ENCODE data around the gene MTIF2.
A peak's percentile ranks its signal among the peaks of the same experiment; 100 is the strongest.
"Not testable (repeated sequence)": the region's sequence is repeated elsewhere in the genome, so short reads cannot be mapped to it uniquely, and the experiment has no call there.

Gene MTIF2

DNA sequence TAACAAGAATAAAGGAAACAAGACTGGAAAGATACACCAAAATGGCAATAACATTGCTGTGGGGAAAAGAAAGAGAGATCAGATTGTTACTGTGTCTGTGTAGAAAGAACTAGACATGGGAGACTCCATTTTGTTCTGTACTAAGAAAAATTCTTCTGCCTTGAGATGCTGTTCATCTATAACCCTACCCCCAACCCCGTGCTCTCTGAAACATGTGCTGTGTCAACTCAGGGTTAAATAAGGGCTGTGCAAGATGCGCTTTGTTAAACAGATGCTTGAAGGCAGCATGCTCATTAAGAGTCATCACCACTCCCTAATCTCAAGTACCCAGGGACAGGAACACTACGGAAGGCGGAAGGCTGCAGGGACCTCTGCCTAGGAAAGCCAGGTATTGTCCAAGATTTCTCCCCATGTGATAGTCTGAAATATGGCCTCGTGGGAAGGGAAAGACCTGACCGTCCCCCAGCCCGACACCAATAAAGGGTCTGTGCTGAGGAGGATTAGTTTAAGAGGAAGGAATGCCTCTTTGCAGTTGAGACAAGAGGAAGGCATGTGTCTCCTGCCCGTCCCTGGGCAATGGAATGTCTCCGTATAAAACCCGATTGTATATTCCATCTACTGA is 10.3 kb upstream of the MTIF2 start:
- not testable (repeated sequence) for H3K9ac ChIP-seq (ENCODE audit: low read depth, low read length); H3K4me3 ChIP-seq (ENCODE audit: low read length); H3K4me2 ChIP-seq (ENCODE audit: low read length); H3K9me3 ChIP-seq (replicated peaks; ENCODE audit: low read length); H3K4me1 ChIP-seq (ENCODE audit: control insufficient read depth, insufficient read depth, low read length); H3K36me3 ChIP-seq (ENCODE audit: insufficient read depth, low read length); H3K27me3 ChIP-seq (ENCODE audit: control insufficient read depth, insufficient read depth, low read length)

DNA sequence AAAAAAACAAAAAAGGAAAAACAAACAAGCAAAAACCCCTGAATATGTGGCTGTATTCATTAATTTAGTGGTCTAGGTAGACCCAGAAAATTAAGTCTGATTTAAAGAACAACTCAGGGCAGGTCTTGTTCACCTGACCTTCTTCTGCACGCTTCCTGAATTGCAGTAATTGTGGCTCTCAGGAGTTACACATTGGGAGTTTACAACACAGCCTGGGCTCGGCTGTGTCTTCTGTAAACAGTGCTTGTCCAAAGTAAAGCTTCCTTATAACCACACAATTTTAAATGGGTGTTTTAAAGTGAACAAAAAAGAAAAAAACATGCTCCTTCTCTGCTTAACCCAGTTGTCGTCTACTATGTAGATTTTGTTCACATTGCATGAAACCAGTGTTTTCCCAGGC is 8.3 kb upstream of the MTIF2 start:
- no peaks in the 10 kb centered on the region for H3K9me3 ChIP-seq (replicated peaks; ENCODE audit: low read length)
- H3K4me3 ChIP-seq (ENCODE audit: low read length) = no peak overlapping the region

GRCh38 chr2:55274346-55274745 is 5.3 kb upstream of the MTIF2 start:
- H3K9ac ChIP-seq (ENCODE audit: low read depth, low read length); H3K4me2 ChIP-seq (ENCODE audit: low read length); H3K4me1 ChIP-seq (ENCODE audit: control insufficient read depth, insufficient read depth, low read length); H3K9me3 ChIP-seq (replicated peaks; ENCODE audit: low read length); H3K27me3 ChIP-seq (ENCODE audit: control insufficient read depth, insufficient read depth, low read length); H3K4me3 ChIP-seq (ENCODE audit: low read length); H3K36me3 ChIP-seq (ENCODE audit: insufficient read depth, low read length): not testable (repeated sequence)

More for the DNA sequence above, 8.3 kb upstream of the MTIF2 start:
- H3K4me2 ChIP-seq (ENCODE audit: low read length) = no peak overlapping the region
- H3K9ac ChIP-seq (ENCODE audit: low read depth, low read length) = no peak overlapping the region
- H3K4me1 ChIP-seq (ENCODE audit: control insufficient read depth, insufficient read depth, low read length) = peaks cover 5% of the 10 kb centered on the region
- H3K36me3 ChIP-seq (ENCODE audit: insufficient read depth, low read length) = no peaks in the 10 kb centered on the region
- H3K27me3 ChIP-seq (ENCODE audit: control insufficient read depth, insufficient read depth, low read length) = no peaks in the 10 kb centered on the region

GRCh38 chr2:55269645-55269990 is 587 bp upstream of the MTIF2 start:
- Histone ChIP-seq H3K4me3 (ENCODE audit: low read length) (peak overlapping the region; percentile 86), H3K4me2 (ENCODE audit: low read length) (peak overlapping the region; percentile 86), H3K9me3 (replicated peaks; ENCODE audit: low read length) (no peaks in the 10 kb centered on the region), H3K4me1 (ENCODE audit: control insufficient read depth, insufficient read depth, low read length) (peaks cover 10% of the 10 kb centered on the region), H3K9ac (ENCODE audit: low read depth, low read length) (peak overlapping the region; percentile 86), H3K36me3 (ENCODE audit: insufficient read depth, low read length) (peaks cover 7% of the 10 kb centered on the region), H3K27me3 (ENCODE audit: control insufficient read depth, insufficient read depth, low read length) (no peaks in the 10 kb centered on the region)

DNA sequence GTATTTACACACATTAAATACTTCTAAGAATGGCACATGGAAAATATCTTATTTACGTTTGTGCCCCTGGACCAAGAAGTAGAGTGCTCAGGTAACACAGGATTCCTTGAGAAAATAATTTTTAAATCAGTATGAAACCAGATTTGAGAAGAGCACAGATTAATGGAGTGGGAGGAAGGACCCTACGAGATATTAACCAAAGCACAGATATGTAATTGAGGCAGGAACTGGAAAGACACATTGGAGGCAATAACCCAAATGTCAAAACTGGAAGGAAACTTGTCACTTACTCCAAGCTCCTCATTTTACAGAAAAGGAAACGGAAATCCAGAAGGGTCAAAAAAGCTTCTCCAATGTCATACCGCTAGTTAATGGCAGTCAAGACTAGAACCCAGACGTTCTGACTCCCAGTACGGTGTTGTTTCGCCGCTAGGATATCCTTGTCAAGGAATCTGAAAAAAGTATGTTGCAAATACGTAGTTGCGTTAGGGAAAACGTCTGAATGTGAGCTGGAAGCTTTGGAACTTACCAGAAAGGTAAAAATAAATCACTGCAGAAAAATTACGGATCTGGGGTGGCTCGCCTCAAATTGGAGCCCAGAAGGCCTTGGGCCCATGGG is 634 bp downstream of the MTIF2 start:
- Histone ChIP-seq H3K4me1 (ENCODE audit: control insufficient read depth, insufficient read depth, low read length) (peaks cover 10% of the 10 kb centered on the region), H3K27me3 (ENCODE audit: control insufficient read depth, insufficient read depth, low read length) (no peaks in the 10 kb centered on the region), H3K4me3 (ENCODE audit: low read length) (peak overlapping the region; percentile 86), H3K4me2 (ENCODE audit: low read length) (peak overlapping the region; percentile 86), H3K36me3 (ENCODE audit: insufficient read depth, low read length) (peaks cover 16% of the 10 kb centered on the region), H3K9ac (ENCODE audit: low read depth, low read length) (peak overlapping the region; percentile 86), H3K9me3 (replicated peaks; ENCODE audit: low read length) (no peaks in the 10 kb centered on the region)

DNA sequence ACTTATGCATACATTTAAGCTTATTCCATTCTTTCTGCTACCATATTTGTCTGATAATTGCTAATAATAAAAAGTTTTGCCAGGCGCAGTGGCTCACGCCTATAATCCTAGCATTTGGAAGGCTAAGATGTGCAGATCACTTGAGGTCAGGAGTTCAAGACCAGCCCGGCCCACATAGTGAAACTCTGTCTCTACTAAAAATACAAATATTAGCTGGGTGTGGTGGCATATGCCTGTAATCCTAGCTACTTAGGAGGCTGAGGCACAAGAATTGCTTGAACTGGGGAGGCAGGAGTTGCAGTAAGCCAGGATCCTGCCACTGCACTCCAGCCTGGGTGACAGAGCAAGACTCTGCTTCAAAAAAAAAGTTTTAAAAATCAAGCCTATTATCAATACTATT is 9.4 kb downstream of the MTIF2 start:
- H3K9ac ChIP-seq (ENCODE audit: low read depth, low read length); H3K27me3 ChIP-seq (ENCODE audit: control insufficient read depth, insufficient read depth, low read length); H3K4me1 ChIP-seq (ENCODE audit: control insufficient read depth, insufficient read depth, low read length); H3K4me2 ChIP-seq (ENCODE audit: low read length); H3K4me3 ChIP-seq (ENCODE audit: low read length); H3K9me3 ChIP-seq (replicated peaks; ENCODE audit: low read length): not testable (repeated sequence)
- H3K36me3 ChIP-seq (ENCODE audit: insufficient read depth, low read length) = peaks cover 29% of the 10 kb centered on the region

GRCh38 chr2:55252832-55253231 is 16.2 kb downstream of the MTIF2 start:
- no peak overlapping the region for H3K9ac ChIP-seq (ENCODE audit: low read depth, low read length)
- no peaks in the 10 kb centered on the region for H3K27me3 ChIP-seq (ENCODE audit: control insufficient read depth, insufficient read depth, low read length)
- no peaks in the 10 kb centered on the region for H3K4me1 ChIP-seq (ENCODE audit: control insufficient read depth, insufficient read depth, low read length)
- H3K9me3 ChIP-seq (replicated peaks; ENCODE audit: low read length) = no peaks in the 10 kb centered on the region
- no peak overlapping the region for H3K4me2 ChIP-seq (ENCODE audit: low read length)
- peaks cover 41% of the 10 kb centered on the region for H3K36me3 ChIP-seq (ENCODE audit: insufficient read depth, low read length)
- H3K4me3 ChIP-seq (ENCODE audit: low read length) = no peak overlapping the region

GRCh38 chr2:55247025-55247424 is 22.0 kb downstream of the MTIF2 start:
- Histone ChIP-seq H3K4me1 (ENCODE audit: control insufficient read depth, insufficient read depth, low read length) (no peaks in the 10 kb centered on the region), H3K9ac (ENCODE audit: low read depth, low read length) (no peak overlapping the region), H3K27me3 (ENCODE audit: control insufficient read depth, insufficient read depth, low read length) (no peaks in the 10 kb centered on the region), H3K4me3 (ENCODE audit: low read length) (no peak overlapping the region), H3K9me3 (replicated peaks; ENCODE audit: low read length) (no peaks in the 10 kb centered on the region), H3K4me2 (ENCODE audit: low read length) (no peak overlapping the region), H3K36me3 (ENCODE audit: insufficient read depth, low read length) (peaks cover 45% of the 10 kb centered on the region)

DNA sequence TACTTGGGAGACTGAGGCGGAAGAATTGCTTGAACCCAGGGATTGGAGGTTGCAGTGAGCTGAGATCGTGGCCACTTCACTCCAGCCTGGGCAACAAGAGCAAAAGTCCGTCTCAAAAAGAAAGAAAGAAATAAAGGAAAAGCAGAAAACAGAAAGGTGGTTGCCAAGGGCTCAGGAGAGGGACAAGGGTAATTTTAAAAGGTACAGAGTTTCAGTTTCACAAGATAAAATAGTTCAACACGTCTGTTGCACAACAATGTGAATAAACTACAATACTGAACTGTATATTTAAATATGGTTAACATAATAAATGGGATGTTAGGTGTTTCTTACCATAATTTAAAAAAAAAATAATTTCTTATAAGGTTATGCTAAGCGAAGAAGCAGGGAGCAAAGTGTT is 23.6 kb downstream of the MTIF2 start:
- Histone ChIP-seq H3K4me1 (ENCODE audit: control insufficient read depth, insufficient read depth, low read length) (no peaks in the 10 kb centered on the region), H3K36me3 (ENCODE audit: insufficient read depth, low read length) (peaks cover 49% of the 10 kb centered on the region), H3K9me3 (replicated peaks; ENCODE audit: low read length) (no peaks in the 10 kb centered on the region), H3K4me2 (ENCODE audit: low read length) (no peak overlapping the region), H3K4me3 (ENCODE audit: low read length) (no peak overlapping the region), H3K9ac (ENCODE audit: low read depth, low read length) (no peak overlapping the region), H3K27me3 (ENCODE audit: control insufficient read depth, insufficient read depth, low read length) (no peaks in the 10 kb centered on the region)

DNA sequence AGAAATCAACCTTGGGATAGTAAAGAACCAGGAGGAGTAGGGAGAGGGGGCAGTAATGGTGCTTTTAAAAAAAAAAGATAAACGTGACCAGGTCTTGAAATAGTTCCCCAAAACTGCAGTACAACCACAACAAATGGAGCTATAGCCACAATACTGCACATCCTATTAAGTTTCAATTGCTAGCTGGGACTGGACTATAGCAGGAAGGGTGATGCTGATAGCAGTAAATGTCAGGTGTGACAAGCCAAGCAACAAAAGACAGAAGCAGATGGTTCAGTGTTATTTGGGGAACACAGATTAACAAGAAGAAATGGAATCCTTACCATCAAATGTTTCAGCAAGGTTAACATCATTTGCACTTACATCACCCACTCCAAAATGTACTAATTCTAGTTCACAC is 26.4 kb downstream of the MTIF2 start:
- no peaks in the 10 kb centered on the region for H3K27me3 ChIP-seq (ENCODE audit: control insufficient read depth, insufficient read depth, low read length)
- no peaks in the 10 kb centered on the region for H3K9me3 ChIP-seq (replicated peaks; ENCODE audit: low read length)
- no peaks in the 10 kb centered on the region for H3K4me1 ChIP-seq (ENCODE audit: control insufficient read depth, insufficient read depth, low read length)
- H3K4me3 ChIP-seq (ENCODE audit: low read length) = no peak overlapping the region
- no peak overlapping the region for H3K4me2 ChIP-seq (ENCODE audit: low read length)
- peaks cover 53% of the 10 kb centered on the region for H3K36me3 ChIP-seq (ENCODE audit: insufficient read depth, low read length)
- no peak overlapping the region for H3K9ac ChIP-seq (ENCODE audit: low read depth, low read length)

- H3K4me1 ChIP-seq (ENCODE audit: control insufficient read depth, insufficient read depth, low read length); H3K27me3 ChIP-seq (ENCODE audit: control insufficient read depth, insufficient read depth, low read length); H3K9ac ChIP-seq (ENCODE audit: low read depth, low read length); H3K9me3 ChIP-seq (replicated peaks; ENCODE audit: low read length); H3K4me2 ChIP-seq (ENCODE audit: low read length); H3K4me3 ChIP-seq (ENCODE audit: low read length): not testable (repeated sequence)
- H3K36me3 ChIP-seq (ENCODE audit: insufficient read depth, low read length) = peaks cover 55% of the 10 kb centered on the region
These were observed 27.4 kb downstream of the MTIF2 start for GRCh38 chr2:55241582-55241981.

DNA sequence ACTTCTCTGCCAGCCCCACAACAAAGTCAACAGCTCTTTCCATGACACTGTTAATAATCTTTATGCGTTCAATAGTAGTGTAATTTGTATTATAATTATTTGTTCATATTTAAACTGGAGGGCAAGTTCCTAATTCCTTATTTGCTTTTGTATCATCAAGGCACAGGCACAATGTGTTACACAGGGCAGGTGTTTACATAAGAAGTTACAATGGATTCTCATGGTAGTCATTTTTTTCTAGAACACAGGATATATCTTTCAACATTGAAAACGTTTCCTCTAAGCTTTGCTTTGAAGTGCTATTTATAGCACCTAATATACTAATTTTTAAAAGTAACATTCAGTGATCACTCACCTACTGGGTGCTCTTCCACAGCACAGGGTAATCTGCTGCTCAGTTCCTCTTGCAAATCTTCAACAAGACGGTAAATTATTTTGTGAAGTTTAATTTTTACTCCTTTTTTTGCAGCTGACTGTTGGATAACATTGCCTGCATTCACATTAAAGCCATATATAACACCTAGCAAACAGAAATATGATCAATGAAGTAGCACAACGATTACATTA is 29.3 kb downstream of the MTIF2 start:
- Histone ChIP-seq H3K4me3 (ENCODE audit: low read length) (no peak overlapping the region), H3K9ac (ENCODE audit: low read depth, low read length) (no peak overlapping the region), H3K36me3 (ENCODE audit: insufficient read depth, low read length) (peaks cover 65% of the 10 kb centered on the region), H3K9me3 (replicated peaks; ENCODE audit: low read length) (no peaks in the 10 kb centered on the region), H3K27me3 (ENCODE audit: control insufficient read depth, insufficient read depth, low read length) (no peaks in the 10 kb centered on the region), H3K4me2 (ENCODE audit: low read length) (no peak overlapping the region), H3K4me1 (ENCODE audit: control insufficient read depth, insufficient read depth, low read length) (peaks cover 5% of the 10 kb centered on the region)

Data from skeletal muscle satellite cell (primary cell).